Stimulated activated CD4-positive, alpha-beta T cell treated with anti-CD3 and anti-CD28 coated beads, TNF-alpha, amount 100 ng/mL, for 24 hours (primary cell): ENCODE data around the gene SLC34A3.
A peak's percentile ranks its signal among the peaks of the same experiment; 100 is the strongest.

Experiments
- DNase-seq, 3 experiments: peaks; one replicate each; pipeline ENCODE4 v3.0.0-alpha.2; 2020; ENCODE audit warnings: low read depth in 3 of 3

The SLC34A3 gene

GRCh38 chr9:137275588-137276472 is 45.1 kb downstream of the SLC34A3 start:
- DNase-seq = no peak

- no peak for DNase-seq
Measured at GRCh38 chr9:137276473-137277328, 46.0 kb downstream of the SLC34A3 start.

- peak in 1 of 3 experiments; percentile 44 for DNase-seq
Measured at GRCh38 chr9:137277329-137278041, 46.8 kb downstream of the SLC34A3 start, which contains the start of gene TOR4A. Gene TOR4A, plus strand, starts transcription at chr9:137277726. Its CDS starts 964 bp downstream, at chr9:137278690.

GRCh38 chr9:137278061-137278701 is 47.5 kb downstream of the SLC34A3 start:
- DNase-seq = no peak

GRCh38 chr9:137278721-137279711 is 48.3 kb downstream of the SLC34A3 start:
- no peak for DNase-seq

GRCh38 chr9:137279741-137280473 is 49.2 kb downstream of the SLC34A3 start:
- DNase-seq = no peak

- no peak for DNase-seq
Measured at GRCh38 chr9:137280474-137281344, 50.0 kb downstream of the SLC34A3 start.

GRCh38 chr9:137281345-137282116 is 50.8 kb downstream of the SLC34A3 start:
- no peak for DNase-seq
